AG09319 (cell line): ENCODE results near the gene CLSTN1.

Experiments used
- DNase-seq: peaks from one replicate; pipeline ENCODE4 v3.0.0-alpha.2; 2010; ENCODE audit warnings: low read depth; ENCODE audit errors: extremely low read depth
- TF ChIP-seq, protein P1 (sequence below): IDR thresholded peaks from 2 replicates; pipeline ENCODE4 v1.5.1; 2011; ENCODE audit warnings: low read depth, mild to moderate bottlenecking, inconsistent platforms, low read length, moderate library complexity

Gene CLSTN1

DNA sequence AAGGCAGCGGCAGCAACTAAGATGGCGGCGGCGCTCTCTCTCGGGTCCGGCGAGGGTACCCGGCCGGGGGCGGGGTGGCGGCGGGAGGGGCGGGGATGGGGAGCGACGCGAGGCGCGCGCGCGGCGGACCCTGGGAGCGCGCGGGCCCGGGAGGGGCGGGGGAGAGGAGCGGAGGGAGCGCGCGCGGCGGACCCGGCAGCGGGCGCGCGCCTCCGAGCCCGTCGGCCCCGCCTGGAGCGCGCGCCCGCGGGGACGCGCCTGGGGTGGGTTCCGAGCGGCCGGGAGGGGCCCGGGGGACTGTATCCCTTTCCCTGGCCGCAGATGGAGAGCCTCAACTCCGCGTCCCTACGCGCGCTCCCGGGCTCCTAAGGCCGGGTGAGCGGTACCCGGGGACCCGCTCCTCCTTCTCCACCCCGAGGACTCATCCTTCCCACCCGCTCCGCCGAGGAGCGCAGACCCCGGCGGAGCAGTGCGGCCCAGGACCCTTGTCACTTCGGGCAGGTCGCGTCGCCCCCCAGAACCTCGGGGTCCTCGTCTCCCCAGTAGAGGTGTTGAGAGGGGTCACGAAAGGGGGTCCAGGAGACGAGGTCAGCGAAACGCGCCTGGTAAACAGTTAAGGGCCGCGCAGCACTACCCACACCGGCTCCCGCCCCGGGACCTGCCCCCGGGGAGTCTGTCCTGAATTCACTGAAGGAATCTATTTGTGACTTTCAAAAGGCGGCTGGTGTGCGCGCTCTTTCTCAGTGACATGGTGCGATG, at the start of gene CLSTN1:
Gene CLSTN1 (minus strand): TSS at position 23 of the 759 bp plus-strand sequence. CDS start 232 bp downstream, outside the sequence.
- peak; percentile 60 for DNase-seq
- TF ChIP-seq, protein P1, sequence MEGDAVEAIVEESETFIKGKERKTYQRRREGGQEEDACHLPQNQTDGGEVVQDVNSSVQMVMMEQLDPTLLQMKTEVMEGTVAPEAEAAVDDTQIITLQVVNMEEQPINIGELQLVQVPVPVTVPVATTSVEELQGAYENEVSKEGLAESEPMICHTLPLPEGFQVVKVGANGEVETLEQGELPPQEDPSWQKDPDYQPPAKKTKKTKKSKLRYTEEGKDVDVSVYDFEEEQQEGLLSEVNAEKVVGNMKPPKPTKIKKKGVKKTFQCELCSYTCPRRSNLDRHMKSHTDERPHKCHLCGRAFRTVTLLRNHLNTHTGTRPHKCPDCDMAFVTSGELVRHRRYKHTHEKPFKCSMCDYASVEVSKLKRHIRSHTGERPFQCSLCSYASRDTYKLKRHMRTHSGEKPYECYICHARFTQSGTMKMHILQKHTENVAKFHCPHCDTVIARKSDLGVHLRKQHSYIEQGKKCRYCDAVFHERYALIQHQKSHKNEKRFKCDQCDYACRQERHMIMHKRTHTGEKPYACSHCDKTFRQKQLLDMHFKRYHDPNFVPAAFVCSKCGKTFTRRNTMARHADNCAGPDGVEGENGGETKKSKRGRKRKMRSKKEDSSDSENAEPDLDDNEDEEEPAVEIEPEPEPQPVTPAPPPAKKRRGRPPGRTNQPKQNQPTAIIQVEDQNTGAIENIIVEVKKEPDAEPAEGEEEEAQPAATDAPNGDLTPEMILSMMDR: no peak

DNA sequence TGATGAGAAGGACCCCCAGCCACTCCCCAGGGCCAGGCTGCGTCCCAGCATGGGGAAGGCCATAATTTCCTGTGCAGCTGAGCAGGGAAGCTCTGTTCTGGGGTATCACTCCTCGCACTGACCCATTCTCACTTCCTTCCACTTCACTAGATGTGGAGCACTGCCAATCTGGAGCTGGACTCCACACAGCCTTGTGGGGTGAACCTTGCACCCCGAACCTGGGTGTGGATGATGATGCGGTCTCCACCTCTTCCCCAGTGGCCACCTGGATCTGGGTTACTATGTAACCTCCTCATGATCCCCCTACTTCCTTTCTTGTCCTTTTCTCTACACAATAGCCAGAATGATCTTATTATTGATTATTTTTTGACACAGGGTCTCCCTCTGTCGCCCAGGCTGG, 49.6 kb upstream of the CLSTN1 start:
- DNase-seq: no peak
- TF ChIP-seq, protein P1: no peak

DNA sequence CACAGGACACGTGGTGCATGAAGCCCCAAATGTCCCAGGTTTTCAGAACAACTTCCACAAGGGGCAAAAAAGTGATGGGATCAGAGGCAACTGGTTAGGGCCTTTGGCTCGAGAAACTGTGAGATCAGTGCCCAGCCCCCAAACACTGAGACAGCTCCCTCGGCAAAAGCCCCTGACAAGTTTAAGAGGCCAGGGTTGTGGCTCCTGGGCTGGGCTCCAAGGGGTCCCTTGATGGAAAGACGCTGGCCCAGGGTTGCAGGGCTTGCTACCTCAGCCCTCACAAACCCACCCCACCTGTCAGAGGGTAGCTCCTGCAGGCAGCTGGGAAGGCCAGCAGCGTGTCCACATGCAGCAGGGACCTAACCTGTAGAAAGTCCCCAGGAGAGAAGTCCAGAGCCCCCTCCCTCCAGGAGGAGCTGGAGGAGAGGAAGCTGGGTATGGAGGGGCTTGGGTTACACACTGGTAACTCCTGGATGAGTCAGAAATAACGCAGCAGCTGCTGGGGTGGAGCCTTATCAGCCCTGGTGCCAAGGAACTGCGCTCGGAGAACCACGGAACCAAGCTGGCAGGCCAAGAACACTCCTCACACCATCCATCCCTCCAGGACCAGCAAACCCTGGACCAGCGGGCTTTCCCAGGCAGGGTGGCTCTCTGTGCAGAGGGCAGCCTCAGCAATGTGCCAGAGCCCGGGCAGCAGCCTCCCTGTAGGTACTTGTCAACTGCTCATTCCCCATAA, 48.8 kb upstream of the CLSTN1 start:
- DNase-seq: no peak
- TF ChIP-seq, protein P1: no peak

DNA sequence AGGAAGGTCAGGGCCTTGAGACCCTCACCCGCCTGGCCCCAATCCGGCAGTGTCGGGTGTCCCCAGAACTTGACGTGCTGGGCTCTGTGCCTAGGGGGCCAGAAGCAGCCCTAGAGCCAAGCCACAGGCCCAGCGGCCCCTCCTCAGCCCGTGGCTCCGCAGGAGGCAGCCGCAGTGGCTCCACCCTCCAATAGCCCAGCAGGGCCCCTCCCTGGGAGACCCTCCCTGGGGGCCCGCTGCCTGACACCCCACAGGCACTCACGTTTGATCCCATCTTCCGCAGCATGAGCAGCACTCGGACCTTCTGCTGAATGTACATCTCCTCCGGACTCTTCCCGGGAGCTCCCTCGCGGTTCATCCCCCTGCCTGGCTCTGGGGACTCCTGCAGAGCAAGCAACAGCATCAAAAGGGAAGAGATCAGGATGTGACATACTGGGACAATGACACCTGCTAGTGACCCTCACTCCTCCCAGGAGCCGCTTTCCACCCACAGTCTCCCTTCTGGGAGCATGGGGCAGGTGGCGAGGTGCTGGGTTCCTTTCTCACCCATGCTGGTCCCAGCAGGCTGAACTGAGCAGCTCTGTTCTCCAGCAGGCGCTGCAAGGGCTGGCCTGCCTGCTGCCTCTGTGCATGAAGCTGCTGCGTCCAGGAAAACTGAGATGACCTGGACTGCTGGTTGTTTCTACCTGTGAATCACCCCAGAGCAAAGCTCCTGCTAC, 48.1 kb upstream of the CLSTN1 start:
- no peak for DNase-seq
- TF ChIP-seq, protein P1: no peak

DNA sequence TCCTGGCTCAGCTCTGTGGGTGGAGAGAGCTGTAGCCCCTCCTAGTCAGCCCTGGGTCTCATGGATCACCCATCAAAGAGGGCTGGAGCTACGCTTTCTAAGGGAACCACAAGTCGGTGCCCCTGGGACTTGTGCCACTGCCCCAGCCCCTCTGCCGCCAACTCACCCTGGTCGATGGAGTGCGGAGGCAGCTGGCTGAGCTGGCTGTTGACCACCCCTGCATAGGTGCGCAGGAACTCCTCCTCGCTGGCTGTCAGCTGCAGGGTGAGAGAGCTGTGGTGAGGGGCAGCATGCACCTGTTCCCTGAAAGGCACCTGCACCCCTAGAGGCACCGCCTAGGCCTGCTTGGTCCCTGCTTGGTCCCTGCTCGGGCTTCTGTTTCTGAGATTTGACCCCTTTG, 47.3 kb upstream of the CLSTN1 start:
- TF ChIP-seq, protein P1: no peak
- DNase-seq: no peak

DNA sequence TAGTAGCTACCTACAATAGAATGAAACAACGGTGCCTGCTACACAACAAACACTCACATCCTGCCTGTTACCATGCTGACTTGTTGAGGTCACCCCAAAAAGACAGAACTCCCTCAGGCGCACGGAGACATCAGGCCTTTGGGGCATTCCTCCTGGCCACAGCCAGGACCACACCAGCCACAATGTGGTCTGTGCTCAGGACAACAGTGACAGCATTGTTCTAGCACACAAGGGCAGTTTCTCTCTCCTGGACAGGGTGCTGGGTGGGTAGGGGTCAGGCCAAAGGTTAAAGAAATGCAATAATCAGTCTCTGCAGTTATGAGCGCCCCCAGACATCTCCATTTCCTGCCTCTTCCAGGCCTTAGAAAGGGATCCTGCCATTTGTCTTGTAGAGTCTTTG, 46.8 kb upstream of the CLSTN1 start:
- TF ChIP-seq, protein P1: no peak
- DNase-seq: no peak
